HG02943 (cell line): ENCODE measurements around the gene MTURN.
A peak's percentile ranks its signal among the peaks of the same experiment; 100 is the strongest.
"Not testable (repeated sequence)": the region's sequence is repeated elsewhere in the genome, so short reads cannot be mapped to it uniquely, and the experiment has no call there.

Source experiments
- ATAC-seq: cut with Tn5 transposase; IDR thresholded peaks from one replicate; pipeline ENCODE4 v1.9.1; 2021; ENCODE audit warnings: mild to moderate bottlenecking, low read depth, moderate library complexity; ENCODE audit not compliant: unreplicated experiment

The MTURN gene

DNA sequence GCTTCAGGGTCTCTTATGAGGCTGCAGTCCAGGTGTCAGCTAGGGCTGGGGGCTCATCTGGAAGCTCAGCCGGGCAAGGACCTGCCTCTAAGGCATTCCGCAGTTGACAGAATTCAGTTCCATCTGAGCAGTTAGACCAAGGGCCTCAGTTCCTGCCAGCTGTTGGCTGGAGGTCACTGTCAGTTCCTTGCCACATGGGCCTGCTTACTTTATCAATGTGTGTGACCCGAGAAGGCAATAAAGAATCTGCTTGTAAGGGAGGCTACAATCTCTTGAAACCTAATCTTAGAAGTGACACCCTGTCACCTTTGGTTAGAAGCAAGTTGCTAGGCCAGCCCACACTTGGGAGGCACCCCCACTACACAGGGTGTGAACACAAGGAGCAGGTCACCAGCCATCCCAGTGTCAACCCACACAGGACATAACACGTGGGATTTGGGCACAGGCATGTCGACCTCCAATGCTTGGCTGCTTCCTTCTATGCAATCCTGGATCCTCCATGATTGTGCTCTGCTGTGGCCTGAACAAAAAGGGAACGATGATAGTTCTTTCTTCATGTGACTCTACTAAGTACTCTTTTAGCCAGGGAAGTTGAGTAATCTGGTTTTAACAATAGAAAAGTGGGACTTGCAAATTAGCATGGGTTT is 41.8 kb downstream of the MTURN start:
- ATAC-seq = no peak

DNA sequence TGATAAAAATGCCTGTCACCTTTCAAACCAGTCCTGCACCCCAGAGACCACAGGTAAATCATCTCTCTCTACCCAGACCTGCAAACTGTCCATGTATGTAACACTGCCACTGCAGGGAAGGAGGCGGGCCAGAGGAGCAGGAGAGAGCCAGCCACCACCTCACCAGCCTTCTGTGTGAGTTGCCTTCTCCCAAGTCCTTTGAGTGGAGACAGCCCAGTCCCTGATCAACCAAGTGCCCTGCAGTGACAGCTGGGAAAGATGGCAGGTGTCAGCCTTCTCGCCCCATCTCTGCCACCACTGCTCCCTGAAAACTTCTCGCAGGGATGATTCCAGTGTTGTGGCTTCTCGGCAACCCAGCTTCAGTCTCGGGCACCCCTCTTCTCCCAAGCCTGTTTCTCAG is 42.4 kb downstream of the MTURN start:
- no peak for ATAC-seq

DNA sequence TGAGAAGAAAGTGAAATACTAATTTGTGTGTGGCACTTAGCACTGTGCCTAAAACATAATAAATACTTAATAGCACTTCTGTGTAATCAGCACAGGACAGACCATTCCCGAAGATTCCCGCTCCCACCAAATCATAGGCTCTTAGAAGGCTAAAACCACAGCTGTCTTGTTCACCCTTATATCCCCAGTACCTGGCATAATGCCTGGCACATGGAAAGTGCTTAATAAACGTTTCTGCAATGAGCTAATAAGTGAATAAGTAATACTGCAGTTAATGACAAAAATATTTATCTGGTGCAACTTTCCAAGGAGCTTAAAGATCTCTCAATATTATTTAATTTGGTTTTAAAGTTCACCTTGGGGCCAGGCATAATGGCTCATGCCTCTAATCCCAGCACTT is 43.2 kb downstream of the MTURN start:
- no peak for ATAC-seq

DNA sequence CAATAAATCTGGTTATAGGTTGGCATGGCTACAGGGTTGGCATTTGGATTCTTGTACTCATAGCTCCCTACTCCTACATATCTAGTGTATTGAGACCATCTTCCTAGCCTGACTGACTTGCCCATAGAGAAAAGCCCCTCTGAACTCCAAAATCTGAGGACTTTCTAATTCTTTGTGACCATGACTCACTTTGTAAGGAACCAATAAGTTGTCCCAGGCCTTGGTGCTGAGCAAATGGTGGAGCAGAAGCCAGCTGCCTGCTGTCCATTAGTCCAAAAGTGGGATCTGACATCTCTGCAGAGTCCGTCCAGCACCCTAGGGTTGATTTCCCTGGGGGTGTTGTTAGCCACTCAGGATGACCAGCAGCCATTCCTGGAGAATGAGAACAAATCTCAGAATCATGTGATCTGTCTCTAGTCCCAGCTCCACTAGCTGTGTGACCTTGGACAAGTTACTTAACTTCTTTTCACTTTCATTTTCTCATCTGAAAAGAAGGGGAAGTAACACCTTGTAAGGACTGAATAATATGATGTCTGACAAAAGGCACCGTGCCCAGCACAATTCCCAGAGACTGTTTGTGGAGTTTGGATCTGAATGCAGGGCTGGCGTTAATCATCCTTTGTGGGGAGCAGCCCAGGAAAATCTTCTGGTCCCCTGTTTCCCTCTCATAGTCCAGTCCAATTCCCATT is 44.1 kb downstream of the MTURN start:
- peak; percentile 79 for ATAC-seq

DNA sequence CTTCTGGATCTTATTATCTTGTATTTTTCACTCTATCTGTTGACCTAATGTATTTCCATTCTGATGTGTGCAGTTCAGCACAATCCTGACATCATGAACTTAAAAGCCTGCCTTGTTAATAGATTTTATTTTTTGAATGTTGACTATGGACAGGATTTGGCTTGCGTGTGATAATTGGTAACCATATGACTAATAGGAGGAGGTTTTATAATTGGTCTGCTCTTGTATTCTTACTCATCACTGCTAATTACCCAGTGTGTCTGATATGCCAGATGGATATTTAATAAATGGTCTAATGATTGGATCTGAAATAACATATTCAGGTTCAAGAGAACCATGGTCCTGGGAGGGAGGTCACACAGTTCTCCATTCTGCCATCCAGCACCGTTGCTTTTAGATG is 45.9 kb downstream of the MTURN start:
- ATAC-seq = no peak

DNA sequence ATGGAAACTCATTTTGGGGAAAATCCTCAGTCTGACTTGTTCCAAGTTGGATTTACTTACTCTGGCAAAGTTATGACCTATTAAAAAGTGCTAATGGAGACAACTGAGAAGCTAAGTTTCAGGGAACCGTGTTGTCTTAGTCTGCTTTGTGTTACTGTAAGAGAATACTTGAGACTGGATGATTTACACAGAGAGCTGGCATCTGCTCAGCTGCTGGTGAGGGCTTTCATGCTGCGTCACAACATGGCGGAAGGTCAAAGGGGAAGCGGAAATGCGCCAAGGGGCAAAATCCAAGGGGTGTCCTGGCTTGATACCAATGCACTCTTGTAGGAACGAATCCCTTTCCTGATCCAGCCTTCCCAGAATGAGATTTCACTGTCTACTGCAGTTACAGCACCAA is 46.4 kb downstream of the MTURN start:
- ATAC-seq = no peak

DNA sequence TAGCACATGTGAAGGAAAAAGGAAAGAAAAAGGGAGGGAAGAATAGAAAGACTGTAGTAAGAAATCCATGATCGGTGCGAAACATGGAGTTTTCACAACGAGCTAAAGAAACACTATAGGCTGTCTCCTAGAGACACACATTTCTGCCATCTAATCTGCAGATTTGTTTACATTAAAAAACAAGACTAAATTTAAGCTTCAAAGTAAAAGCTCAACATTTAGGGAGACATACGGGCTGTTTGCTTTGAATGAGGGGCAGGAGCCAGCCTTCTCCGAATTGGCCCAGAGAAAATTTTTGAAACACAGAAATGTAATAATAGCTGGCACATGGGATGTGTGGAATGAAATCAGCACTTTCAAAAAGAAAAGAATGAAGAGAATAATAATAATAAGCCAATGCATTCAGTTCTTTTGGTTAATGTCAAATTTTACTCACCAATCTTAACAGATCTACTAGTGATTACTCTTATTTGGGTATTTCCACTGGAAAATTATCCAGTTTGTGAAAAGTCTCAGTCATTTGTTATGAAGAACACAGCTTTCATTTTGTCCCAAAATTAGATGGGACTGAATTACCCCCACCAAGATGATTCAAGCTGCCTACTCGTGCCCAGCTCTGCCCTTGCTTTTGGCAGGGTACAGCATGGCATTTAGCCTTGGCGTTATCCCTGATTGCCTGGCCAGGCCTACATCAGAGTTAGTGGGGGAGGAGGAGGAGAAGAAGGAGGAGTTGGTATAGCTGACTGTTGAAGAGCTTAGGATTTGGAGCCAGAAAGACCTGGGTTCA is 47.1 kb downstream of the MTURN start:
- no peak for ATAC-seq

DNA sequence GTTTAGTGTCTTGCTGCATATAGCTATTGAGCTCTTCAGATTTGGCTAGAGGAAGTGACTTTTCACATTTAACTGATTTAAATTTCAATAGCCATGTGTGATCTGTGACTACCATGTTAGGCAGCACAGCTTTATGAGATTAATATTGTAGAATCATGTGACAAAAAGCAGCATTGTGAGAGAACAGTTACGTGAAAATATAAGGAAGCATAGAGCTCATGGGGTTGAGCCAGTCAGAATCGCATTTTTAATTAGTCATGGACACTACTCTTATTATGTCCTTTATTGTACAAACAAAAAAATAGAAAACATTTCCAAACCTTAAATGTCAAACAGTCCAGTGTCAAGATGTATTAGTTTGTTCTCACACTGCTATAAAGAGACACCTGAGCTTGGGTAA is 48.0 kb downstream of the MTURN start:
- ATAC-seq = no peak

DNA sequence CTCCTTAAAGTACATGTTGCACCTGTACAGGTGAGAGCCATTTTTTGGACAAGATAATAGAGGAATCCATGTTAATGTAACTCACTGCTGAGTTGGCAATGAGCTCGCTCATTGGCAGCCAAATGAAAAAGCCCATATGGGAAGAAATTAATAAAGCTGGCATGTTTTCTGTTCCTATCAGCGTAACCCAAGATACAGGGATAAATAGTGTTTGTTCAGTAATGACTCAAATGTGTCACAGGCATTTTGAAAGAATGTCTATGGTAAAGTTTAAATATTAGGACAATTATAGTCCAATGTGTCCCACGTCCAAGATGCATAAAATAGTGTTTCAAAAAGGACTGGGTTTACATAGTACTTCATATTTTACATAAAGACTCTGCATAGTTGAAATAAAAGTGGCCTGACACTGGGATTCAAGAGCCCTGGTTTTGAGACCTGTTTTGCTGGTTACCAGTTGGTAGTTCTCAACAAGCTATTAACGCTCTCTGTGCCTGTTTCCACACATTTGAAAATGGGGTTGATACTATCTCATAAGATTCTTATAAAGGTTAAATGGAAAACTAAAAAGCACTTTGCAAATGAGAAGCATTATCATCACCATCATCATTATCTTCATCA is 49.1 kb downstream of the MTURN start:
- ATAC-seq = no peak

DNA sequence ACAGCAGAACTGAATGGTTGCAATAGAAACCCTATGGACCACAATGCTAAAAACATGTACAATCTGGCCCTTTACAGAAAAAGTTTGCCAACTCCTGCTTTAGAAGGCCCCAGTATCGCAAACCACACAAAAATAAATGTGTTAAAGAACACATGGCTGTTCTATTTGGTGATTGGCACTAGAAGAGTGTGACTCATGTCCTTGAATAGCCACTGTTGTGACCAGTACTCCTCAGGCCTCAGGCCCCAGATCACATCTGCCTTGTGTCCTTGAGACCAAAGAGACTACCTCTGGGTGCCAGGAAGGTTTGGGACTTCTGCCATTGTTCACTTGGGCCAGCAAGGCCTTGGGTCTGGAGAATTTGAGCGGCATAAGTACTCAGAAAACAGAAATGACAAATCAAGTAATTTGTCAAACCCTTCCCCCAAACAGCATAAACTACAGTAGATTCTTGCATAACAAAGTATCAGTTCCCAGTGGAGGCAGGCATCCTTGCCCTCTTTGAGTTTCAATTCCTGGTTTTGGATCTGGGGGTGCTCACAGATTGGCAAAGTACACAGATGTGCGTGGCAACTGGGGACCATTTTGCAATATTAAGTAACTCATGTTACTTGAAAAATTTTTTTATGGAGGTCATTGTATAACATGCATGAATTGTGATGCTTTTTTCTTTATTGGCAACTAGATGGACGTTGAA is 50.2 kb downstream of the MTURN start:
- ATAC-seq = no peak

DNA sequence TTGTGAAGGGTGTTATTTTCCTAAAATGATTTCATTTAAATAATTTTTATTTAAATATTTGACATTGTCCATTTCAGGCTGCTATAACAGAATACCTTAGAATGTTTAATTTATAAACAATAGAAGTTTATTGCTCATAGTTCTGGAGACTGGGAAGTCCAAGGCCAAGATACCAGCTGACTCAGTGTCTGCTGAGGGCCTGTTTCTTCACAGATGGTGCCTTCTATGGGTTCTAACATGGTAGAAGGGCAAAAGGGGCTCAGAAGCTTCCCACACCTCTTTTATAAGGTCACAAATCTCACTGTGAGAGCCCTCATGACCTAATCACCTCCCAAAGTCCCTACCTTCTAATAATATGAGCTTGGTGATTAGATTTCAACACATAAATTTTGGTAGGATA is 50.7 kb downstream of the MTURN start:
- no peak for ATAC-seq

DNA sequence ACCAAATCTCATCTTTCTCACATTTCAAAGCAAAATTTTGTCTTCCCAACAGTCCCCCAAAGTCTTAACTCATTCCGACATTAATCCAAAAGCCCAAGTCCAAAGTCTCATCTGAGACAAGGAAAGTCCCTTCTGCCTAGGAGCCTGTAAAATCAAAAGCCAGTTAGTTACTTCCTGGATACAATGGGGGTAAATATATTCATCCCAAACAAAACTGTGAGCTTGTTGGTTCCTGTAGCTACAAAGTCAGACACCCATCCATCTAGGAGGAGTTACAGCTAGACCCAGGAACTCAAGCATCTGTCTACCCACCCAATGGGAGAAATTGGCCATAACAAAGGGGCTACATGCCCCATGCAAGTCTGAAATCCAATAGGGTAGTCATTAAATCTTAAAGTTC is 51.9 kb downstream of the MTURN start:
- no peak for ATAC-seq

DNA sequence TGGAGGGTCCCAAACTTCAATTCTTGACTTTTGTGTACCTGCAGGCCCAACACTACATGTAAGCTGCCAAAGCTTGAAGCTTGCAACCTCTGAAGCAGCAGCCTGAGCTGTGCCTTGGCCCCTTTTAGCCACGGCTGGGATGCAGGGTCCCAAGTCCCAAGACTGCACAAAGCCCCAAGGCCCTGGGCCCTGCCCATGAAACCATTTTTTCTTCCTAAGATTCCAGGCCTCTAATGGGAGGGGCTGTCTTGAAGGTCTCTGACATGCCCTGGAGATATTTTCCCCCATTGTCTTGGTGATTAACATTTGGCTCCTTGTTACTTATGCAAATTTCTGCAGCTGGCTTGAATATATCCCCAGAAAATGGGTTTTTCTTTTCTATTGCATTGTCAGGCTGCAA is 52.7 kb downstream of the MTURN start:
- ATAC-seq = no peak

DNA sequence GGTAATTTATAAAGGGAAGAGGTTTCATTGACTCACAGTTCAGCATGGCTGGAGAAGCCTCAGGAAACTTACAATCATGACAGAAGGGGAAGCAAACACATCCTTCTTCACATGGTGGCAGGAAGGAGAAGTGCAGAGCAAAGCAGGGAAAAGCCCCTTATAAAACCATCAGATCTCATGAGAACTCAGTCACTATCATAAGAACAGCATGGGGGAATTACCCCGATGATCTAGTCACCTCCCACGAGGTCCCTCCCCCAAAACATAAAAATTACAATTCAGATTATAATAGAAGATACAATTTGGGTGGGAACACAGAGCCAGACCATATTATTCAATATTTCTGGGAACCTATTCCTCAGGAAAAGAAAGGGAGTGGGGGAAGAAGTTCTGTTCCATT is 53.6 kb downstream of the MTURN start:
- ATAC-seq = not testable (repeated sequence)

DNA sequence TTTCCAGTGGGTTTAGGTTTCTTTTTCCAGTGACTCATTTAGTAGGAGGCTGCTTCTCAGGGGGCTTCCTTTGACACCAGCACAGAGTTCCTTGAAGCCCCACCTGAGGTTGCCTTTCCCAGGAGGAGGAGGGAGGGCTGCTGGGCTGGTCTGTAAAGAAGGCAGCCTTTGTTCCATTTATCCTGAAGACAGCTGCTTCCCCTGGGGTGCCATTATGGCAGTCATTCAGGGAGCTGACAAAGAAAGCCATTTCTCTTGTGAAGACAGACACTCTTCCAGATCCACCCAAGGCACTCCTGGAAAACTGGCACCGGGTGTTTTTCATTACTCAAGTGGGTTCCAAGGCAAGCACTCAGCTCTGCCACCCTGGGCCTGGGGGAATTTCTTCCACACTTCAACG is 54.0 kb downstream of the MTURN start:
- no peak for ATAC-seq

DNA sequence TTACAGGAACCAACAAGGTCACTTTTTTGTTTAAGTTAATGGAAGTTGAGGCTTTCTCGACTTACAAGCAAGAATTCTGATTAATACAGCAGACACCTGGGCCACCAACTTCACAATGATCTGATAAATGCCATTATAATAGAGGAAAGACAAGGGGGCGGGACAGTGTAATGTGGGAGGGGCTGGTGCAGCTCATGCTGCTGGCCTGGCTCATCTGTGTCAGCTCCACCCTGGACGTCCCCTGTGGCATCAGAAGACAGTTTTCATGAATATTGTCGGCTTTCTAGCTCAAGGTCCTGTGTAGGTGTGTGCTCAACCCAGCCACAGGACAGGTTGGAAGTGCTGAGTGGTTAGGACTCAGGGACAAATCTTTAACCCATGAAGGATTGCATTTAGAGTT is 57.0 kb downstream of the MTURN start:
- ATAC-seq = no peak

DNA sequence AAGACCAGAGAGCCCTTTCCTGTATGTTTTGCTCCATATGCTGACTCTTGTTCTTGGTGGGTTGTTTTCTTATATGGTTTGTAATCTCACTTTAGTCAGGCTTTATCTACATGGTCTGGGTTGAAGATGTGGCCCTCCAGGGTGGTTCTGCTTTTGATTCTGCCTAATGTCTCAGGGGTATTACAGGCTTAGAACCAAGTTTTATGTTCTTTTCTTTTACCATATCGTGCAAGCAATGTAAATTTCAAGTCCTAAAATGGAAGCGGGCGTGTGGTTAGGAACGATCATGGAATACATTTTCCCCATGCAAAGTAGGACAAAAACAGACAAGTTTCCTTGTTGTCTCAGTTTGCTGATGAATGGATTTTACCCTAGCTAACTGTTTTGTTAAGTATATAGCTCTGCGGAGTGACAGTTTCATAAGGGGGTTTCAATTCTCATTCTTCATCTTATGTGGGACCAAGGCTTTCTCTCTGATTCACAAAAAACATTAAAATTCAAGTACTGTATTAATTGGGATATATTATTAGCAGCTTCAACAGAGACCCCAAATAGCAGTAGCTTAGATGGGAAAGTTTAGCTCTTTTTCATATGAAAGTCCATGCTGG is 58.7 kb downstream of the MTURN start:
- ATAC-seq = no peak

DNA sequence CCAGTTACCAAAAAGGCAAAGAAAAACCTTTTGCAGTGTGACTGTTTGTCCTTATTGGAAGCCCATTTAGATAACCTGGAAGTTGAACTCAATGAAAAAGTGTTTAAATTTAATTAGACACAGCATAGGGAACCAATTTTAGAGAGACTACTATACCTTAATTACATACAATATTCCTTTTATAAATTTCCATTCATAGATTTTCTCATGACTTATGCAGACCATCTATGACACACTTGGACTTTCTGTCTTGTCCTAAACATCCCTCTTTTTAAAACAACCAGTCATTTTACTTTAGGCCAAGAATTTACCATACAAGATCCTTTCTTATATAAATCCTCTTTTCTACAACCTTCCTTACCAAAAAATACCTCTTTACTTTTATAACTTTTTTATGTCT is 61.6 kb downstream of the MTURN start:
- ATAC-seq = no peak

DNA sequence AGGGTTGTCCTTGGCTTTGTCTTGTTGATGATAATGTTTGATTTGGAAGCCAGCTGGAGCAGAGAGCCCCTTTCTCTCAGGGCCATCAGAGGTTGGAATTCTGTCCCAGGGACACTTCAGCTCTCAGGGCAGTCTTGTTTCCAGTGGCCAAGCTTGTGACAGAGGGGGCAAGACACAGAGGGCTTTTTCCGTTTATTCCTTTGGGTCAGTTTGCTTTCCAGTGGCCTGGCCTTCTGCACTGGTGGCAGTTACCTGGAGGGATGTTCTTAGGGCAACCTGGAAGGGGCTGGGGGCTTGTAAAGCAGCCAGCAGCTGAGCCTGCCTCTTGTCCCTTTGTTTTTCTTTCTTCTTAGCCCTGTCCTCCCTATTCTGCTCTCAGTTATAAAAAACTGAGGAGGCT is 62.7 kb downstream of the MTURN start:
- no peak for ATAC-seq

DNA sequence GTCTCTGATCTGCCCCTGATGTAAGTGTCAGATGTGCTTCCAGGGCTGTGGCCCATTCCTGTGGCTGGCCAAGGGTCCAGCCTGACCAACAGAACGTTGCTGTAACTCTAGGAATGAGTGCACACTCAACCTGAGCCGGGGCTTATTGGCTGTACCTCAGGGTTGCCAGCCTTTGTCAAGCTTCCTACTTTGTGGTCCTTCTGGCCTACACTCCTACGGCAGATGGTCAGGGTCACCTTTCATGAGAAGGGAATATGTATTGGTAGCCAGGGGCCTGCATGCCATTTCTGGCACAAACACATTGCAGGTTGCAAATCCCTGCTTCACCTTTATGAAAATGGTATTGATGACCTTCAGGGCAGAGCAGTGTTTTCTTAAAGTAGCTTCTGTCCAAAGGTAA is 64.5 kb downstream of the MTURN start:
- ATAC-seq = no peak
